Heart left ventricle (tissue), 13 donors: Measurements from ENCODE around the gene TNS3.

Experiments
- CTCF ChIP-seq, 12 donors: fragments of 200-600 bp; sonication (generic) in 4 of 12; IDR thresholded peaks; one replicate each; pipeline versions ENCODE4 v1.5.0 to v1.8.0; 2018 to 2022; ENCODE audit warnings: antibody characterized with exemption in 12 of 12, mild to moderate bottlenecking in 5 of 12
- POLR2A ChIP-seq, 2 donors: fragments of 450-650 bp; IDR thresholded peaks; one replicate each; pipeline ENCODE4 v1.6.1; 2017; ENCODE audit warnings: antibody characterized with exemption in 2 of 2, mild to moderate bottlenecking in 2 of 2, moderate library complexity in 2 of 2
- donor health status: ischemic (EF 13 %, LVEDD 7.1; RV severe dilation, severe dysfunction).
- donor health status: DM: no; HTN: yes; CAD: no.
- donor health status: DM: no; HTN: no; CAD: no.
- donor health status: ischemic (EF 25% LVEDD 6.9; RV normal size, moderate dysfunction).
- donor health status: ischemic (EF 25% LVEDD 5.7; RV mildly dilated, moderate dysfunction).
- donor health status: ischemic (EF 35%, LVEDD 5.7; RV mildly dilated, moderate dysfunction).
- donor health status: nonischemic (EF 11% LVEDD 7.7; RV severe dilation, severe dysfunction).
- donor health status: DM: yes; HTN: yes; CAD: no.
- donor health status: PGD.
- donor health status: ischemic (EF 29% LVEDD 5.4; RV normal size, mild dysfunction).
- donor health status: nonischemic (EF 23%, LVEDD 6.1; RV moderate dilation, normal function).

- no peak for TF ChIP-seq CTCF (IDR thresholded peaks at IDR 0.05)
- TF ChIP-seq POLR2A (IDR thresholded peaks at IDR 0.05): no peak
Measured at GRCh38 chr7:47264021-47264651, 317.8 kb downstream of the TNS3 start.
